C4-2B (cell line): Measurements from ENCODE around the gene IL12RB2.

Experiments used
- ZFX ChIP-seq: fragments of 450-650 bp; IDR thresholded peaks from 2 replicates; pipeline ENCODE4 v1.6.1; 2017
- TF ChIP-seq, protein P1 (sequence below): fragments of 450-650 bp; conservative IDR thresholded peaks from 2 replicates; pipeline ENCODE4 v1.5.1; 2017; ENCODE audit warnings: mild to moderate bottlenecking

- TF ChIP-seq, protein P1, sequence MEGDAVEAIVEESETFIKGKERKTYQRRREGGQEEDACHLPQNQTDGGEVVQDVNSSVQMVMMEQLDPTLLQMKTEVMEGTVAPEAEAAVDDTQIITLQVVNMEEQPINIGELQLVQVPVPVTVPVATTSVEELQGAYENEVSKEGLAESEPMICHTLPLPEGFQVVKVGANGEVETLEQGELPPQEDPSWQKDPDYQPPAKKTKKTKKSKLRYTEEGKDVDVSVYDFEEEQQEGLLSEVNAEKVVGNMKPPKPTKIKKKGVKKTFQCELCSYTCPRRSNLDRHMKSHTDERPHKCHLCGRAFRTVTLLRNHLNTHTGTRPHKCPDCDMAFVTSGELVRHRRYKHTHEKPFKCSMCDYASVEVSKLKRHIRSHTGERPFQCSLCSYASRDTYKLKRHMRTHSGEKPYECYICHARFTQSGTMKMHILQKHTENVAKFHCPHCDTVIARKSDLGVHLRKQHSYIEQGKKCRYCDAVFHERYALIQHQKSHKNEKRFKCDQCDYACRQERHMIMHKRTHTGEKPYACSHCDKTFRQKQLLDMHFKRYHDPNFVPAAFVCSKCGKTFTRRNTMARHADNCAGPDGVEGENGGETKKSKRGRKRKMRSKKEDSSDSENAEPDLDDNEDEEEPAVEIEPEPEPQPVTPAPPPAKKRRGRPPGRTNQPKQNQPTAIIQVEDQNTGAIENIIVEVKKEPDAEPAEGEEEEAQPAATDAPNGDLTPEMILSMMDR: no peak
- TF ChIP-seq ZFX: no peak
These were observed 68.7 kb downstream of the IL12RB2 start for GRCh38 chr1:67376381-67376780.
